Non-pigmented ciliary epithelial cell (primary cell): ENCODE data around the gene HS3ST6.
"Not testable (repeated sequence)": the region's sequence is repeated elsewhere in the genome, so short reads cannot be mapped to it uniquely, and the experiment has no call there.

ENCODE experiments used
- DNase-seq: peaks from one replicate; pipeline ENCODE4 v3.0.0-alpha.2; 2010; ENCODE audit warnings: low read depth

The HS3ST6 gene

DNA sequence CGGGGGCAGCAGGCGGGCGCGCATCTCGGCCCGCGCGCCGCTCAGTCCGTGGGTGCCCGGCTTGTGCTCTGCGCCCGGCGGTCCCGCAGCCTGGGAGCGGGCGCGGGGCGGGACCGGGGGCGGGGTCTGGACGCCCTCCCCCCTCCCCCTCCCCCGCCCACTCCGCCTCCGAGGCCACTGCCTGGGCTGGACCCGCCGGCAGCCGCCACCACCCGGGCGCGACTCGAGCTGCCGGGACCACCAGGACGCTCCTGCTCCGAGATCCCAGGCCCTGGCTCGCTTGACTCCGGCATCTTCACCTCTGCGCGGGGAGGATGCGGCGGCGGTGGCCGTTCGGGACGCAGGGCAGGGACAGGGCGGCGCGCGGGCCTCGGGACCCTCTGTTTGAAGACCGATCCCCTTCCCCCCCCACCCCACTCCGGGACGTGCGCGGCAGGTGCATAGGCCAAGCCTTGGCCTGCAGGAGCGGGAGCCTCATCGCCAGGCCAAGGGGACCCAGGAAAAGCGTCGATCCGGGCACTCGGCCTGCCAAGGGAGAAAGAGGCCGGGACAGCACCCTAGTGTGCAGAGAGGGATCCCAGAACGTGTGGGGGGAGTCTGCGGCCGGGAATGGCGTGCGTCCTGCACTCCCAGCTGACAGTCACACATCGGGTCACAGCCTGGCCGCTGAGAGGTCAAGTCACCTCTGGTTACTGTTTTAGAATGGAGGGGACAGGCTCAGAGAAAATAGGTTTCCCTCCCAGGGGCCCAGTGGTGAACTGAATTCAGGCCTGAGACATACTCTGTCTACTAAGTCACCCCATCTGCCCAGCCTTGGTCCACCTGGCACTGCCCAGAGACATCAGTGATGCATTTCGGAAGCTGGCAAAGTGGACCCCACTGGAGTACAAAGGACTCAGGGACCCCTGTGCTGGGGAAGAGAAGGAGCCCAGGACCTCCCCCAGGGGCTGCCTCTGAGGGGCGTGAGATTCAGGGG, at the start of gene HS3ST6:
Gene HS3ST6 (minus strand): TSS at position 65 of the 976 bp plus-strand sequence. CDS start 92 bp downstream, outside the sequence.
- no peak for DNase-seq

DNA sequence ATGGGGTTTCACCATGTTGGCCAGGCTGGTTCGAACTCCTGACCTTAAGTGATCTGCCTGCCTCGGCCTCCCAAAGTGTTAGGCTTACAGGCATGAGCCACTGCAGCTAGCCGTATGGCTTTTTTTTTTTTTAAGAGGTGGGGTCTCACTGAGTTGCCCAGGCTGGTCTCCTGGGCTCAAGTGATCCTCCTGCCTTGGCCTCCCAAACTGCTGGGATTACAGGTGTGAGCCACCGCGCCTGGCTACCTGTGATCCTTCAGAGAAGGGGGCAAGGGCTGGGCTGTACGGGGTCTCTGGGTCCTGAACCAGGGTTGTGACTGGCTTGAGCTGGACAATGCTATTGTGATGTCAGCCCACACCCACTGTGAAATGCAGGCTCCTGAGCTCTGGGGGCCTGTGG, 48.2 kb upstream of the HS3ST6 start, which contains the start of gene RNF151:
Gene RNF151 (plus strand): TSS at position 397 of the 400 bp plus-strand sequence. CDS start 26 bp downstream, outside the sequence.
- no peak for DNase-seq

DNA sequence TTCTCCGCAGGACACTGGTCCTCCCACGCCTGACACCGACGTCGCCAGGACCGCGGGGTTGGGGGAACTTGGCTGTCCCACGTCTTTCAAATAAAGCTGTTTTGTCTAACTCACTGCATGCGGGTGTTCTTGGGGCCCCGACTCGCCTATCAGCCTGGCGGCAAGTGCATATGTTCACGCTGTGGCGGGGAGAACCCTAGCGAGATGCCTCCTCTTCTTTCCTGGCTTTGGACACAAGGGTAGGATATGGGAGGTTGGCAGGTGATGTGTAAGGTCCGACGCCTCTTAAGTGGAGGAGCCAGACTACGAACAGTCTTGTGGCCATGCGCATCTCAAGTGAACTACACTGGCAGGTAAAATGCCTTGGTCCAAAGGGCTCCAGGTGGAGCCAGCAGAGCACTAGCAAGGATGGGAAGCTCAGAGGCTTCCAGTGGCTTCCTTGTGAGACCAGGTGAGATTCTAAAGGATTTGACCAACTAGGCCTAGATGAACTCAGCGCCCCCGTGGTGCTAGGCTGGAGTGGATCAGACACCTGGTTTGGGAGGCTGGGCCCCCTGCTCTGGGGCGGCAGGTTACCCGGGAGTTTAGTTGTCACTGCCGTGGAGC, 47.3 kb upstream of the HS3ST6 start:
- no peak for DNase-seq

DNA sequence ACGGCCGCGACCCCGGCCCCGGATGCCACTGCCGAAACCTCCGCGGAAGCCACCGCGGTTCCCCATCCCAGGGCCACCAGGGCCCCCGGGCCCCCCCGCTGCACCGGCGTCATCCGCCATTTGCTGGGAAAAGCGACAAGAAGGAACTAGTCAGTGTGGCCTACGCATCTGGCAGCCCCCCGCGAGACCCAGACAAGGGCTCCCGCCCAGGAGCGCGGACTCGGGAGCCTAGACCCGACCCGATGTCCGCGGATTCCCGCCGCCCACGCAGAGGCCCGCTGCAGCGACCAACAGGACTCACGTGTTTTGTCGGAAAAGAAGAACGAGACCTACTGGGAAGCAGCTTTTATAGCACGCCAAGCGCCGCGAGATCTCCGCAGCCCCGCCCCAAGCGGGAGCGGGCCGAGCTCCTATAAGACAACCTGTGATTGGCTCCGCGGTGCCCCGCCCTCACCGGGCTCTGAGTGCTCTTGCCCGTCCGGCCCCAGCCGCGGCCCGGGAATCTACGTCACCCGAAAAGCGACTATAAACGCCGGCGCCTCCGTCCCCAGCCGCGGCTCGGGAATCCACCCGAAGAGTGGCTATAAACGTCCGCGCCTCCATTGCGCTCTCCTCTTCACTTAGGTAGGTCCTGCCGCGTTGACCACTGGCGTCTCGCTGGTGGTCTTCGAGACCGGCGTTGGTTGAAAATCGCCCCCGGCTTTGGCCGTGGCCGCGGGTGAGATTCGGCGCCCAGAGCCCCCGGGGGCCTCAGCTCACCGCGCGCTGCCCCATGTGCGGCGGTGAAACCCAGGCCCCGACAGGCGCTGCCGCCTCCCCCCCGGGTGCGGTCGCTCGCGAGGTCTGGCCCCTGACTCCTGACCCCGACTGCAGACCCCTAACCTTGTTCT, 46.5 kb upstream of the HS3ST6 start, which contains the start of gene RPS2:
Gene RPS2 (minus strand): TSS at position 321 of the 890 bp plus-strand sequence. CDS start 201 bp downstream, at position 120.
- DNase-seq = peak; percentile 89

DNA sequence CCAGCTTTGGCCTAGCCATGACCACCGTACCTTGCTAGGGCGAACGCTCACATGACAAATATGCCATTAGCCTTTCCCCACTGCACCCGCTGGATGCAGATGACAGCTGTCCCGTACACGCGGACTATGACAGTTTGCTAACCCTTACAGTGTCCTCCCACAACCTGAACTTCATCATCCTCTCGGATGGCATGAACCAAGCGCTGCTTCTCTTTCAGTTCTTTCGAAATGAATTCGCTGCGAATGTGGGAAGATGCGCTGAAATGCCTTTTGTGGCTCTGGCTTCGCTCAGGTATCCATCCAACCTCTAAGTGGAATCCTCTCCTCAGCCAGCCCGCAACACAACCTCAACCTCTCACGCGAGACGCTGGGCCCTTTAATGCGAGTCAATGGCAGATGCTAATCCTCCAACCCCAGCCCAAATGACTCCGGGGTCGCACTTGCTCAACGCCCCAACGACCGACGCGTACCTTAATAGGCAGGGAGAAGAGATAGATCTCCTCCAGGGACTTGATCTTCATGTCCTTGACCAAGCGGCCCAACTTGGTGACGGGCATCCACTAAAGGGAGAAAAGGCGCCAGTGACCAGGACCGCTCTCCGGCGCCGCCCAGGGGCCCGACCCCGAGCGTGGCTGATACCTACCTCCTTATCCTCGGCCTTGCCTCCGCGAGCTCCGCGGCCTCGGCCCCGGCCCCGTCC, 45.7 kb upstream of the HS3ST6 start:
- no peak for DNase-seq

DNA sequence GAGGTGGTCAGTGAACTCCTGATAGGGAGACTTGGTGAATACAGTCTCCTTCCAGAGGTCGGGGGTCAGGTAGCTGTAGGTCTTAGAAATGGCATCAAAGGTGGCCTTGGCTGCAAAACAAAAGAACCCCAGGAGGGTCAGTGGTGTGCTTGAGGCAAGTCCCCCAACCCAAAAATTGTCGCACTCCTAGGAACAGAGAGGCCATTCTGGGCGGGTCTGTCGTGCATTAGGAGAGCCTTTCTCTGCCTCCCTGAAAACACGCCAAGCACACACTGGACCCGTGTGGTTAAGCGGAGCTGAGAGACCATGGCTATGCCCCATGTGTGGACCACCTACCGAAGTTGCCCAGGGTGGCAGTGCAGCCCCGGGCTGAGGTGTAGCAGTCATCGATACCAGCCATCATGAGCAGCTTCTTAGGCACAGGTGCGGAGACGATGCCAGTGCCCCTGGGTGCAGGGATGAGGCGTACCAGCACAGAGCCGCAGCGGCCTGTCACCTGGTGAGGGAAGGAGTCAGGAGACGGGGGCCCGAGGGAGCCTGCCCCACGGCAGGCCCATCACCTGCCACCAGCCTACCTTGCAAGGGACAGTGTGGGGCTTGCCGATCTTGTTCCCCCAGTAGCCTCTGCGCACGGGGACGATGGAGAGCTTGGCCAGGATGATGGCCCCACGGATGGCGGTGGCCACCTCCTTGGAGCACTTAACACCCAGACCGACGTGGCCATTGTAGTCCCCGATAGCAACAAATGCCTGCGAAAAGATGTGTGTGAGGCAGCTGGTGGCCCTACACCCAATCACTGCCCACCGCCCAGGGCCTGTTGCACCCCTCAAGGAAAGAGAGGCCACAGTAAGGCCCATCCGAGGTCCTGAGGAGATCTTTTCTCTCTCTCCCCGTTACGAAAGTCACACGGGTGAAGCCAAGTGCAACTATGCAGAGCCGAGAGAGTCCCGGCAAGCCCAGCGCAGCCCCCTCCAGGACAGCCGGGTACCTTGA, 44.2 kb upstream of the HS3ST6 start:
- not testable (repeated sequence) for DNase-seq

DNA sequence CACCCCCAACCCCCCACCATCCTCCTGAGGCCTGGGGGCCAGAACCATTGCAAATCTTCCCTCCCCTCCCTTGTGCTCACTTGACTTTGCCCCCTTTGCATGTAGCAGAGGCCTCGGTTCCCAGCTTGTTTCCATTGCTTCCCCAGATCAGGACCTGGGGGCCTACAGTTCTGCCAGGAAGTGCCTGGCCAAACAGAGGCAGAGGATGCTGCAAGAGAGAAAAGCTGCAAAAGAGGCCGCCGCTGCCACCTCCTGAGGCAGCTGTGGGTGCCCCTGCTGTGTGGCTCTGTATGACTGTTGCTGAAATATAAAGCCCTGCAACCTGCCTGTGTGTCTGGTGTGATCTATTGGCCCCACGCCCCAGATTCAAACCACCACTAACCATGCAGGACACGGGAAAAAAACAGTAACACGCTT, 43.4 kb upstream of the HS3ST6 start:
- no peak for DNase-seq

DNA sequence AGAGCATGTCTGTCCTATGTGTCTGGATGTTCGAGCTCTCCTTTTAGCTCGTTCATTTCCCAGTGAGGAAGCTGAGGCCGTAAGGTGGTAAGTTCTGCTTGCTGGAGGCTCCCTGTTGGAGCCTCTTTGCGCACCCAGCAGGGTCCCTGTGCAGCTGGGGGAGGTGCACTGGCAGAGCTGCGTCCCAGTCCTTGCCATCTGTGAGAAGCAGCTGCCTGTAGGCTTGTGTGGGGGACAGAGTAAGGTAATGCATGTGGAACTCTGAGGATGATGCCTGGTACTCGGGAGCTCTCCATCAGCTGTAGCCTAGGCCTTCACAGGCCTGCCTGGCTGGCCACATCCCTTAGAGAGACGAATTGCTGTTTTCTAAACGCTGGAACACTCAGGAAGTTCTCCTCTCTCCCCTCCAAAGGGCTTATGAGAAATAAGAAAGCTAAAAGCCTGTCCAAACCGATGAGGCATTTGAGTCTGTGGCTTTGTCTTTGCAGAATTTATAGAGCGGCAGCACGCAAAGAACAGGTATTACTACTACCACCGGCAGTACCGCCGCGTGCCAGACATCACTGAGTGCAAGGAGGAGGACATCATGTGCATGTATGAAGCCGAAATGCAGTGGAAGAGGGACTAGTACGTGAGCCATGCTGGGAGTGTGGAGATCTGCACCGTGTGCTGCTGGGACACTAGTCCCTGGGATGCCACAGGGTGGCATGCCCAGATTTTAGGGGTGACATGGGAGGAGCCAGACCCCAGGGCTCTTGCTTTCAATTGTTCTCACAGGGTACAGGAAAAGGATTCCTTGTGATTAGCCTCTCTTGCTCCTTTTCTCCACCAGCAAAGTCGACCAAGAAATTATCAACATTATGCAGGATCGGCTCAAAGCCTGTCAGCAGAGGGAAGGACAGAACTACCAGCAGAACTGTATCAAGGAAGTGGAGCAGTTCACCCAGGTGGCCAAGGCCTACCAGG, 42.7 kb upstream of the HS3ST6 start:
- DNase-seq = no peak

DNA sequence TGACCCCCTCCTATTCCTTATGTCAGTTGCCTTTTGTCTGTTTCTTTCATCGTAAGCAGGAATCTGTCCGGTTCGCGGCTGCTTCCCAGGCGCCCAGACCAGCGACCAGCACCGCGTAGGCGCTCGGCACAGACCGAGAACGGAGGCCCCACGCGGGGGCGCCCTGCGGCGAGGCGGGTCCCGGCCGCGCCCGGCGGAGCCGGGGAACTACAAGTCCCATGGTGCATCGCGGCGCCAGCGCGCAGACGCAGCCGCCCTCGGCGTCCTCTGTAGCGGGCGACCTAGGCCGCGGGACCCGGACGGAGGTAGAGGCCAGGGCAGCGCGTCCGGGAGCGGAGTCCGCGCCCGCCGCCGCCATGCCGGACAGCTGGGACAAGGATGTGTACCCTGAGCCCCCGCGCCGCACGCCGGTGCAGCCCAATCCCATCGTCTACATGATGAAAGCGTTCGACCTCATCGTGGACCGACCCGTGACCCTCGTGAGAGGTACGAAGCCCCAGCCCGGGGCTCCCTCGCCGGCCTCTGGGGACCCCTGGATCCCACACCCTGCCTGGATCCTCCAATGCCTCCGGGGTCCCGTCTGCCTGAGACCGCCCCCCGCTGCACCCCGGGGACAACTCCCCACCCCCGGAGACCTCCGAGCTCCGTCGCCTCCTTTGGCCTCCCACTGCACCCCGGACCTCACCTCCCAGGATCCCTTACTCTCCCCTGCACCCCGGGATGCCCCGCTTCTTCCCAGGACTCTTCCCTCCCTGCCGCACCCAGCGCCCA, 41.2 kb upstream of the HS3ST6 start, which contains the start of gene NDUFB10:
Gene NDUFB10 (plus strand): TSS at position 270 of the 771 bp plus-strand sequence. CDS start 87 bp downstream, at position 357.
- no peak for DNase-seq

DNA sequence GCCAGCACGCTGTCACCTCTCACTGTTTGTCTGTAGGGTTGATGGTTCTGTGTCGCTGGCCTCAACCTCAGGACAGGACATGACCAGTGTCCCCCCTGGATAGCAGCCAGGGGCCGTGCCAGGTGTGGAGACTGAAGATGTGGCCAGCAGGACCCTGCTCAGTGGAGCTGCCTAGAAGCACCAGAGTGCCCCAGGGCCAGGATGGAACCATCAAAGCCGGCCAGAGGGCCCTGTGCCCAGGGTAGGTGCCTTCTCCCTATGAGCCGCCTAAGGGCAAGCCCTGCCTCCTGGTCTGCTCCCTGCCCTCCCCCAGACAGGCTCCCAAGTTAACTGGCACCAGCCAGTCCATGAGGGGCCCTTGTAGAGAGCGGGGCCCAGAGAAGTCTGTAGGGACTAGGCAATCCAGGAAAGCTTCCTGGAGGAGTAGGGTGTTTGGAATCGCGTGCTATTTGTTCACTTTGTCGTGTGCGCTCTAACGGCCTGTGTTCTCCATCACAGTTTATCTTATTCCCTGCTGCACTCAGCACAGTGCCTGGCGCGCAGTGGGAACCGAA, 40.6 kb upstream of the HS3ST6 start:
- no peak for DNase-seq

DNA sequence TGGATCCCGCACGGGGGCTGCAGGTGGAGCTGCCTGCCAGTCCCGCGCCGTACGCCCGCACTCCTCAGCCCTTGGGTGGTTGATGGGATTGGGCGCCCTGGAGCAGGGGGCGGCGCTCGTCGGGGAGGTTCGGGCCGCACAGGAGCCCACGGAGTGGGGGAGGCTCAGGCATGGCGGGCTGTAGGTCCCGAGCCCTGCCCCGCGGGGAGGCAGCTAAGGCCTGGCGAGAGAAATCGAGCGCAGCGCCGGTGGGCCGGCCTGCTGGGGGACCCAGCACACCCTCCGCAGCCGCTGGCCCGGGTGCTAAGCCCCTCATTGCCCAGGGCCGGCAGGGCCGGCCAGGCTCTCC, 39.9 kb upstream of the HS3ST6 start:
- not testable (repeated sequence) for DNase-seq

DNA sequence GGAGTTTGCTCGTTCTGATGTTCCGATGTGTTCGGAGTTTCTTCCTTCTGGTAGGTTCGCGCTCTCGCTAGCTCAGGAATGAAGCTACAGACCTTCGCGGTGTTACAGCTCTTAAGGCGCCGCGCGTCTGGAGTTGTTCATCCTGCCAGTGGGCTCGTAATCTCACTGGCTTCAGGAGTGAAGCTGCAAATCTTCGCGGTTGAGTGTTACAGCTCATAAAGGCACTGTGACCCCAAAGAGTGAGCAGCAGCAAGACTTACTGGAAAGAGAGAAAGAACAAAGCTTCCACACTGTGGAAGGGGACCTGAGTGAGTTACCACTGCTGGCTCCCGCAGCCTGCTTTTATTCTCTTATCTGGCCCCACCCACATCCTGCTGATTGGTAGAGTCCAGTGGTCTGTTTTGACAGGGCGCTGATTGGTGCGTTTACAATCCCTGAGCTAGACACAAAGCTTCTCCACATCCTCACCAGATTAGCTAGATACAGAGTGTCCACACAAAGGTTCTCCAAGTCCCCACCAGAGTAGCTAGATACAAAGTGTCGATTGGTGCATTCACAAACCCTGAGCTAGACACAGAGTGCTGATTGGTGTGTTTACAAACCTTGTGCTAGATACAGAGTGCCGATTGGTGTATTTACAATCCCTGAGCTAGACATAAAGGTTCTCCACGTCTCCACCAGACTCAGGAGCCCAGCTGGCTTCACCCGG, 39.4 kb upstream of the HS3ST6 start:
- not testable (repeated sequence) for DNase-seq

DNA sequence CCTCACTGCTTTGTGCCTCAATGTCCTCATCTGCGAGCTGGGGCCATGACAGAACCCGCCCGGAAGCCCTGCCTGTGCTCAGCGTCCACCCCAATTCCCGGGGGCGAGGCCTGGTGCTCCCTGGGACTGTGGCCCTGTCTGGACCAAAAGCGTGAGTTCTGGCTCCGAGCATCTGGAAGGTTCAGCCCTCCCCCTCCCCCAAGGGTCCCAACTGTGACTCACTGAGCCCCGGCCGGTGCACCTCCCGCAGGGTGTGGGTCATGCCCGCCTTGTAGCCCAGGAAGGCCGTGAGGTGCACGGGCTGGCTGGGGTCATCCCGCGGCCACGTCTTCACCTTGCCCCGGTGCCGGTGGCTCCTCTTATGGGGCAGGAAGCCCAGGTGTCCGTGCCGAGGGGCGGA, 35.5 kb upstream of the HS3ST6 start:
- no peak for DNase-seq

DNA sequence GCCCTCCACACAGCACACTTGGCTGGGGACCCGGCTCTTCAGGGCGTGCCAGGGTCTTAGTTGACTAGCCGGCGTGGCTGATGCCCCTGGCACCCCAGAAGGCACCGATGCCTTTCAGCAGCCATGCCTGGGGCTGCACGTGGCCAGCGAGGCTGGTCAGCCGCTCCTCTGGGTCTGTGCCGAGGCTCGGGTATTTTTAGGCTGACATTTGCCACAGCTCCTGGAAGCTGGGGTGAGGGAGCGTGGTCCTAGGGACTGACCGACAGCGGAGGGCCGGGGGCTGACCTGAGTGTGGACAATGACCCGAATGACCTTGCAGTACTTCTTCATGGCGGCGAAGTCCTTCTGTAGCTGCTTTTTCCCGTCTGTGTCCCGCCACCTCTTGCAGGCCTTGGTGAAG, 32.3 kb upstream of the HS3ST6 start:
- no peak for DNase-seq

DNA sequence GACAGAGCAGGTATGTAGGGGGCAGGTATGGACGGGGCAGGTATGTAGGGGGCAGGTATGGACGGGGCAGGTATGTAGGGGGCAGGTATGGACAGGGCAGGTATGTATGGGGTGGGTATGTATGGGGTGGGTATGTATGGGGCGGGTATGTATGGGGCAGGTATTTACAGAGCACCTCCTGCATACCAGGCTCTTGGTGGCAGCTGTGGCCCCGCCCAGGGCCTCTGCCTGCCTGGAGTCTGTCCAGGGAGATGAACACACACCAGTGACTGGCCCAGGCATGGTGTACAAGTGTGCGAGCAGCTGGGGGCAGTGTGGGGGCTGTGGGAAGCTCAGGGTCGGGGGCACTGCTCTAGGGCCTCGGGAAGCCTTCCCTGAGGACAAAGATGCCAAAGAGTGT, 31.8 kb upstream of the HS3ST6 start:
- no peak for DNase-seq

DNA sequence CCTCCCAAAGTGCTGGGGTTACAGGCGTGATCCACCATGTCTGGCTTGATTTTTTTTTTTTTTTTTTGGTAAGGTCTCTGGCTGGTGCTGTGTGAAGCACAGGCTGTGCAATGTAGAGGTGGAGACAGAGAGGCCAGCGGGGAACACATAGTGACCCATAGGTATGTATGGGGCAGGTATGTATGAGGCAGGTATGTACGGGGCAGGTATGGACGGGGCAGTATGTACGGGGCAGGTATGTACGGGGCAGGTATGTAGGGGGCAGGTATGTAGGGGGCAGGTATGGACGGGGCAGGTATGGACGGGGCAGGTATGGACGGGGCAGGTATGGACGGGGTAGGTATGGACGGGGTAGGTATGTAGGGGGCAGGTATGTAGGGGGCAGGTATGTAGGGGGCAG, 31.3 kb upstream of the HS3ST6 start:
- DNase-seq = no peak

DNA sequence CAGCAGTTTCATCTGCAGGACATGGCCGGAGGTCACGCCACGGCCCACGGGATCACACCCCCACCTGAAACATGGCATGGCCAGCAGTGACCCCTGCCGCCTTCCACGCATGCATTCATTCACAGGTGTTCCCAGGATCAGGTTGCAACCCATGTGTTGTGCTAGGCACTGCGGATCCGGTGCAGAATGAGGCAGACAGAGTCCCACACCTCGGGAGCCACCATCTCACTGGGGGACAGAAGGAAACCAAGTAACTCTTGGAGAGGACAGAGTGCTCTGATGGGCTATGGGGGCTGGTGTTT, 29.1 kb upstream of the HS3ST6 start:
- no peak for DNase-seq
